Kidney epithelial cell (primary cell): Measurements from ENCODE around the gene TRMT10C. TPM values are rescaled to one million over a fixed set of nuclear protein-coding genes. Genes with fewer than 3 reads are reported as not detected.
"Not testable (repeated sequence)": the region's sequence is repeated elsewhere in the genome, so short reads cannot be mapped to it uniquely, and the experiment has no call there.

Experiments
- DNase-seq: peaks from one replicate; pipeline ENCODE4 v3.0.0-alpha.2; 2010; ENCODE audit warnings: low read depth
- H3K27me3 ChIP-seq: 2 replicates; pipeline ENCODE4 v1.6.0; 2011; ENCODE audit warnings: low read length; ENCODE audit not compliant: control insufficient read depth, insufficient read depth
- H3K36me3 ChIP-seq: 2 replicates; pipeline ENCODE4 v1.5.1; 2011; ENCODE audit warnings: low read length; ENCODE audit not compliant: control insufficient read depth, insufficient read depth
- H3K4me3 ChIP-seq: 2 replicates; pipeline ENCODE4 v1.5.1; 2011; ENCODE audit warnings: low read depth, mild to moderate bottlenecking, control low read depth, low read length
- CTCF ChIP-seq: IDR thresholded peaks from 2 replicates; pipeline ENCODE4 v1.5.1; 2011; ENCODE audit warnings: mild to moderate bottlenecking, moderate library complexity, low read length, control low read depth, inconsistent platforms; ENCODE audit not compliant: insufficient read depth, poor library complexity, severe bottlenecking
- total RNA-seq: library from RNA; depleted of rRNA; stranded (reverse); fragments of >200 nt; gene quantifications from 2 replicates; pipeline ENCODE4 v1.2.3, GENCODE V29; 2015

The TRMT10C gene
- total RNA-seq, 1 donor from 2014 or later = 43.7 TPM

GRCh38 chr3:101530686-101531047, 31.0 kb upstream of the TRMT10C start:
- no peak for DNase-seq
- H3K36me3 ChIP-seq = no peaks in the 10 kb centered on the region
- TF ChIP-seq CTCF = no peak
- H3K4me3 ChIP-seq = no peak overlapping the region
- no peaks in the 10 kb centered on the region for H3K27me3 ChIP-seq

DNA sequence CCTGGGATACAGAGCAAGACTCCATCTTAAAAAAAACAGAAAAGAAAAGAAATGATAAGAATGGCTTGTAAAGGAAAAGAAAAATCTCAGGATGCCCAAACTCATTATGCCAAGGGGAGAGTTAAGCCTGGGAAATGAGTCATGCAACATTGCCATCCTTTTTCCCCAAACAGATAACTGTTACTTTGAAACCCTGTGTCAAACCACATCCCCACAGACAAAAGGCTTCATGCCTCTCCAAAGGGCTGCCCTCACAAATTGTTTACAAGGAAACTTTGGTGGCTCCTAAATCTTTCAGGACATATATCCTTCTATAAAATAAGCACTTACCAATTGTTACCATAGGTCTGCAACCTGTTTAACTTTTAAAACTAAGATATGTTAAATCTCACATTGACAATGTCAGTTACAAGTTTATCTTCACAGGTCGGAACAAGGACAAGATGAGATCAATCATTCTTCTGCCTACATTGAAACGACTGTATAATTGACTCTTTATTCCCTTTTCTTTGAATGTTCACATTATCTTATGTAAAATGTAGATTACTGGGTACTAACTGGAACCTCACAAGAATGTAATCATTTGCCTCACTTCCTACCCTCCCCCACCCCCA, 30.1 kb upstream of the TRMT10C start:
- TF ChIP-seq CTCF = no peak
- Histone ChIP-seq H3K27me3 (no peaks in the 10 kb centered on the region), H3K4me3 (no peak overlapping the region), H3K36me3 (no peaks in the 10 kb centered on the region)
- no peak for DNase-seq

- no peaks in the 10 kb centered on the region for H3K36me3 ChIP-seq
- no peak overlapping the region for H3K4me3 ChIP-seq
- H3K27me3 ChIP-seq = no peaks in the 10 kb centered on the region
- TF ChIP-seq CTCF = no peak
- DNase-seq = no peak
These were observed 28.7 kb upstream of the TRMT10C start for GRCh38 chr3:101532783-101533602.

DNA sequence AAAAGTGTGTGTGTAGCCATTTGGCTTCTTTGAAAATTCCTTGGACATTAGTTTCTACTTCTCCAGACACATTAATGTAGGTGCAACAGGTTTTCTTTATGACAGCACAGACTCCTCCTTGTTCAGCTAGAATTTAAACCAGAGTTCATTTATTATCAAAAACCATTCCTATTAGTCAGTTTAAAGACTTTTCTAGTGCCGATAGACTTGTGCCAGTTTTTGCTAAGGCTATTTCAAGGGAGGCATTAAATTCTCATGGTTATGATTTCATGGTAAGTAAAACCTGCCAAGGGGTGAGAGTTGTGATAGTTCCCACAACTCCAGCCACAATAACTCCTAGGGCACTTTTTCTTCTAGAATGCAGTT, 28.1 kb upstream of the TRMT10C start:
- DNase-seq = no peak
- H3K27me3 ChIP-seq = no peaks in the 10 kb centered on the region

GRCh38 chr3:101535221-101535620, 26.4 kb upstream of the TRMT10C start:
- no peak overlapping the region for H3K4me3 ChIP-seq
- TF ChIP-seq CTCF = no peak
- no peaks in the 10 kb centered on the region for H3K27me3 ChIP-seq
- DNase-seq = no peak
- no peaks in the 10 kb centered on the region for H3K36me3 ChIP-seq

More for the DNA sequence above, 28.1 kb upstream of the TRMT10C start:
- Histone ChIP-seq H3K4me3 (no peak overlapping the region), H3K36me3 (no peaks in the 10 kb centered on the region)
- no peak for TF ChIP-seq CTCF

DNA sequence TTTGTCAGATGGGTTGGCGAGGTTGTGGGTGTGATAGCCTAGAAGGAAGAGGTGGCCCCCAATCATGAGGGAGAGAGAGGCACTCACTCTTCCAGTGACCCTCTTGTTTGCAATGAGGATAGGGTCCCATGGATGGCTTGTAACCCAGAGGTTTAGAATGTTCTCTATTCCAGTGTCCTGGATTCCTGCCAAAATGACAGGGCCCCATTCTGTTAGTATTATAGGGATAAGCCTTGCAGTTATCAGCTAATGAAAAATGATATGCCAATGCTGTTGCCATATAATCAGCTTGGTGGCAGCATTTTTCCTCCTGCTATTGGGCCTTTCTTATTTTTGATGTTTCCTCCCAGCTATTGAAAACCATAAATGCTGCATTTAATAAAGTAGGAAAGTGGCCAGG, 25.4 kb upstream of the TRMT10C start:
- no peak for TF ChIP-seq CTCF
- no peaks in the 10 kb centered on the region for H3K36me3 ChIP-seq
- no peaks in the 10 kb centered on the region for H3K27me3 ChIP-seq
- no peak for DNase-seq
- no peak overlapping the region for H3K4me3 ChIP-seq

DNA sequence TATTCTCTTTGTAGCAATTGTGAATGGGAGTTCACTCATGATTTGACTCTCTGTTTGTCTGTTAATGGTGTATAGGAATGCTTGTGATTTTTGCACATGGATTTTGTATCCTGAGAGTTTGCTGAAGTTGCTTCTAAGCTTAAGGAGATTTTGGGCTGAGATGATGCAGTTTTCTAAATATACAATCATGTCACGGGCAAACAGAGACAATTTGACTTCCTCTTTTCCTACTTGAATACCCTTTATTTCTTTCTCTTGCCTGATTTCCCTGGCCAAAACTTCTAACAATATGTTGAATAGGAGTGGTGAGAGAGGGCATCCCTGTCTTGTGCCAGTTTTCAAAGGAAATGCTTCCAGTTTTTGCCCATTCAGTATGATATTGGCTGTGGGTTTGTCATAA, 24.7 kb upstream of the TRMT10C start:
- H3K4me3 ChIP-seq, H3K36me3 ChIP-seq, H3K27me3 ChIP-seq, DNase-seq: not testable (repeated sequence)
